ENCODE measurements around the gene CA5A.
A peak's percentile ranks its signal among the peaks of the same experiment; 100 is the strongest.
"Not testable (repeated sequence)": the region's sequence is repeated elsewhere in the genome, so short reads cannot be mapped to it uniquely, and the experiment has no call there.

DNA sequence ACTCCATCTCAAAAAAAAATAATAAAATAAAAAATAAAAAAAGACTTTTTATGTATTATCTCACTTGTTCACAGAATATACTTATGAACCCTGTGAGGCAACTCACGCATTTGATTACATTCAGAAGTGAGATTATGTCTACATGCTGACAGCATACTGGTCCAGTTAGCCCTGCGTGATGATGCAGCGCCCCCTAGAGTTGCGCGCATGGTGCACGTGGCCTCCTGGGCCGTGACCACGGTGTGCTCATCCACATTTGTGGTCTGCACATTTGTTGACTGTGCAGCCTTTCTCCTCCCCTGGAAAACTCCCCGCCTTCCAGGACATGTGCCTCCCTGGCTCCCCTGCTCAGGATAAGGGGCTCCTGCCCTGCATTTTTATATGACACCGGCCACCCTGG, 46.6 kb downstream of the CA5A start:
- TF ChIP-seq KDM5A (IDR thresholded peaks at IDR 0.05; ENCODE audit: borderline replicate concordance, low read length); POLR2A (IDR thresholded peaks at IDR 0.05; ENCODE audit: insufficient read depth in 1 of 2, low read depth in 2 of 2, low read length in 2 of 2); CREM (IDR thresholded peaks at IDR 0.05); CREM (CRISPR knock-in tag; IDR thresholded peaks at IDR 0.05): not testable (repeated sequence)
- TF ChIP-seq, protein P1, sequence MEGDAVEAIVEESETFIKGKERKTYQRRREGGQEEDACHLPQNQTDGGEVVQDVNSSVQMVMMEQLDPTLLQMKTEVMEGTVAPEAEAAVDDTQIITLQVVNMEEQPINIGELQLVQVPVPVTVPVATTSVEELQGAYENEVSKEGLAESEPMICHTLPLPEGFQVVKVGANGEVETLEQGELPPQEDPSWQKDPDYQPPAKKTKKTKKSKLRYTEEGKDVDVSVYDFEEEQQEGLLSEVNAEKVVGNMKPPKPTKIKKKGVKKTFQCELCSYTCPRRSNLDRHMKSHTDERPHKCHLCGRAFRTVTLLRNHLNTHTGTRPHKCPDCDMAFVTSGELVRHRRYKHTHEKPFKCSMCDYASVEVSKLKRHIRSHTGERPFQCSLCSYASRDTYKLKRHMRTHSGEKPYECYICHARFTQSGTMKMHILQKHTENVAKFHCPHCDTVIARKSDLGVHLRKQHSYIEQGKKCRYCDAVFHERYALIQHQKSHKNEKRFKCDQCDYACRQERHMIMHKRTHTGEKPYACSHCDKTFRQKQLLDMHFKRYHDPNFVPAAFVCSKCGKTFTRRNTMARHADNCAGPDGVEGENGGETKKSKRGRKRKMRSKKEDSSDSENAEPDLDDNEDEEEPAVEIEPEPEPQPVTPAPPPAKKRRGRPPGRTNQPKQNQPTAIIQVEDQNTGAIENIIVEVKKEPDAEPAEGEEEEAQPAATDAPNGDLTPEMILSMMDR (CRISPR knock-in tag; IDR thresholded peaks at IDR 0.05), result peak; percentile 72
